NK-92 treated with Interleukin-12 subunit alpha and Interleukin-12 subunit beta, amount 100 ng/mL, for 24 hours (cell line): ENCODE measurements around the gene LRSAM1.

Source experiments
- DNase-seq: peaks from one replicate; lab custom pipeline; 2025; lab: John Stamatoyannopoulos, UW

The LRSAM1 gene

GRCh38 chr9:127534250-127534906 is 83.1 kb downstream of the LRSAM1 start:
- no peak for DNase-seq

DNA sequence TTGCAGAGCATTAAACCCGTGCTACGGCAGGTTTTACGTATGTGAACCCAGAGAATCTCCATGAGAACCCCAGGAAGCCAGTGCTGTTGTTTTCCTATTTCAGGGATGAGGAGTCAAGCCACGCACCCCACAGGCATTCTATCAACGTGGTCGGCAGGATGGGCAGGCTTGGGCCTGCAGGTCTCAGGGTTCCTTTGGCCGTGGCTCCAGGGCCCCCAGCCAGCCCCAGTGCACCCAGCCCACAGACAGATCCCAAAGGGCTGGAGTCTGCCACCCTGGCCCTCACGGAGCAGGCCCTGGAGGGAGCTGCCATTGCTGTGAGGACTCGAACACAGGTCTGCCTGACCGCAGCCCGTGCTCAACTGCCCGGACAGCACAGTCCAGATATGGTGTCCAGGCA is 83.6 kb downstream of the LRSAM1 start:
- DNase-seq: no peak

DNA sequence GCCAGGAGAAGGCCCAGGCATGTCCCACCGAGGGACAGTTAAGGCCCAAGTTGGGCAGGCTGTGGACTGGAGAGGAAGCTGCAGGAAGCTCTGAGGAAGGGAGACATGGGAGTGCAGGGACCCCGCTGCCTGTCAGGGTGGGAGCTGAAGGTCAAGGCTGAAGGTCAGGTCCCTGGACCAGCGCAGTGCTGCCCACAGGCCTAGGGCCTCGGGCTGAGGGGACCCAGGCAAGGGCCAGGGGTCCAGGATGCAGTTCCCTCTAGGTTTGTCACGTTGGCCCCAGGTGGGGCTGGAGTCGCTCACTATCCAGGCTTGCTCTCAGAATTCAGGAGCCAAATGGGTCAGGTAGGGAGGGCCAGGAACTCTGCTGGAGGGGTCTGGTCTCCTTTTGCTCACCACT is 84.1 kb downstream of the LRSAM1 start:
- DNase-seq: no peak

- no peak for DNase-seq
Measured at GRCh38 chr9:127535834-127536233, 84.5 kb downstream of the LRSAM1 start.

DNA sequence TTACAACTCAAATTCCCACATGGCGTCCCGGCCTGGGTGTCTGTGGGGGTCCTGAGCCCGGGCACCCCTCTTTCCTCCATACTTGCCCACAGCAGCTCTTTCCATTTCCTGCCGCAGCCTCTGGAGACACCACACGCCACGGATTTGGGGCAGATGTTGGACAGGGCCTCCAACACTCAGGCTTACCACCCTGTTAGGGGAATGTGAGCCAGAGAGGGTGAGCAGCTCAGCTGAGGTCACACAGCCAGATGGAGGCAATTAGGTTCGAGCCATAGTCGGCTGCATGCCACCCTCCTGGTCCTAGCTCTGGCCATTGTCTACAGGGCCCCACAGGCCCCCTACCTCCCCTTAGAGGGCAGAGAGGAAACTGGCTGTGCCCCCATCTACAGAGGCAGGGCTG is 85.2 kb downstream of the LRSAM1 start:
- DNase-seq: no peak

GRCh38 chr9:127537014-127537413 is 85.7 kb downstream of the LRSAM1 start:
- no peak for DNase-seq

DNA sequence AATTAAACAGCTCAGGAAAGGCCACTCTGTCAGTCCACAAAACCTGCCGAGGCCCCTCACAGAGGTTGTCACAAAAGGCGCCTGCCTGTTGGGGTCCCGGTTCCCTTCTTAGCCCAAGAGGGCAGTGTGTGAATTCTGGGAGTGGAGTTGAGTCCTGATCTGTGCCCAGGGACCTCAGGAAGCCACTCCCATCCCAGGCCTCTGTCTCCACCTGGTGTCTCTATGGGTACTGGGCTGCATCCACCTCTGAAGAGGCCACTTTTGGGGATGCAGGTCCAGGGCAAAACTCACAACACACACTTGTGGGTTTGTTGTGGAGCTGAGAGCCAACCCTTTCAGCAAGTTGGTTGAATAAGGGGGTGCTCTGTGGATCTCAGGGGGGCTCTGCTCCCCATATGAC is 86.5 kb downstream of the LRSAM1 start:
- no peak for DNase-seq

DNA sequence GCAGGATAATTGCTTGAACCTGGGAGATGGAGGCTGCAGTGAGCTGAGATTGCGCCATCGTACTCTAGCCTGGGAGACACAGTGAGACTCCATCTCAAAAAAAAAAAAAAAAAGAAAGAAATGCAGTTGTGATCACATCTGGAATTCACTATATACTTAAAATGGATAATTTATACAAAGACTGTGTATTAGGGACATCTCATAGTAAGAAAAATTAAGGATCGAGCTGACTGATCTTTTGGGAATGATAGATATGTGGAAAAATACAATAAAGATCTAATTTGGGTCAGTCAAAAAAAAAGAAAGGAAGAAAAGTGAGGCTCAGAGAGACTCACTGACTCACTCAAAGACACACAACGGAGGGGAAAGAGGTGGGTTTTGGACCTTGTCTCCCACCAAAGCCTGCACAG is 87.5 kb downstream of the LRSAM1 start:
- DNase-seq: no peak

DNA sequence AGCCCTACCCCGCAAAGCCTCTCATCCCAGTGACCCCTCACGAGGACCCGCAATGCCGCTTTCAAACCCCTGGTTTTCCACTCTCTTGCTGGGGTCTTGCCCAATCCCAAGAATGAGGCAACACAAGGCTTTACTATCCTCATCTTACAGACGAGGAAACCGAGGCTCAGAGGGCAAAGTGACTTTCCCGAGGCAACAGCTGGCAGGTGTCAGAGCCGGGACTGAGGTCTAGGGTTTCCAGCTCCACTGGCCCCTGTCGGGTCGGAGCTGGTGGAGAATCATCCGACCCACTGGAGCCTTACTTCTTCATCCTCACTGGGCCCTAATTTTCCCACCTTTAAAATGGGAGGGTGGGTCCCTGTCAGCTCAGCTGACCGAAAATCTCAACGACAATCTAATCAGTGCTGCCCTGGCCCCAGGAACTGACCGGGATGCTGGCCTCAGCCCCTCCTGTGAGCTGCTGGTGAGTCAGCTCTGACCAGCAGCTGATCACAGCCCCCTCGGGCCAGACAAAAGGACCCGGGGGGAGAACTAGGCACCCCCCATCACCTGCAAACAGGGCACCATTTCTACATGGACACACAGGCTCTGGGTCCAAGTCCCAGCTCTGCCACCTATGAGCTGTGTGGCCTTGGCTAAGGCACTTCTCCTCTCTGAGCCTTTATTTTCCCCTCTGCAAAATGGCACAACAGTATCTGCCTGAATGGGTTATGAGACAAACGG is 88.1 kb downstream of the LRSAM1 start:
- DNase-seq: no peak

DNA sequence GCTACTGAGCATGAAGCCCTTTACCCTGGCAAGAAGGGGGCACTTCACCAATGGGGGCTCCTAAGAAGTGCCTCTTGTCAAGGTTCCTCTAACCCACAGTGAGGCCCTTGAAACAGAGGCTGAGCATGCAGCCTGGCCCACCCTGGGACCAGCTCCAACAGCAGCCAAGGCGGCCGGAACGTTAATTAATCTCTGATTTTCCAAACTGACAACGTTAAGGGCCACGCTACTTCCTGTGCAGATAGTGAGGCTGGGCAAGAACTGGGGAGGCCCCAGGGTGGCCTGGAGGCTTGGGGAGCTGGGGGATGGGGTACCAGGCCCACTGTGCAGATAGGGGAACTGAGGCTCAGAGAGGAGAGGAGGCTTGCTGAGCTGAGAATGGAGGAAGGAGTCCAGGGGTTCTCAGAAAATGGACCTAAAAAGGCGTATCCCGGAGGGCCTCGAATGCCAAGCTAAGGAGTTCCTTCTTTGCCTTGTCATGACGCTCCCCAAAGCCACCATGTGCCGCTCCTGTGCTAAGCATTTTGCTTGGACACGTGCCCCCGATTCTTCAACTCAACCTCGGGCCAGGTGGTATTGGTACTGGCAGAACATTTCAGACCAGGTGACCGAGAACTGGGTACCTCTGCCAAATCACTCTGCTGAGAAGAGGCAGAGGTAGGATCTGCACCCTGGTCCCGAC is 88.8 kb downstream of the LRSAM1 start:
- no peak for DNase-seq

- DNase-seq: no peak
Measured at GRCh38 chr9:127540664-127541041, 89.3 kb downstream of the LRSAM1 start.

DNA sequence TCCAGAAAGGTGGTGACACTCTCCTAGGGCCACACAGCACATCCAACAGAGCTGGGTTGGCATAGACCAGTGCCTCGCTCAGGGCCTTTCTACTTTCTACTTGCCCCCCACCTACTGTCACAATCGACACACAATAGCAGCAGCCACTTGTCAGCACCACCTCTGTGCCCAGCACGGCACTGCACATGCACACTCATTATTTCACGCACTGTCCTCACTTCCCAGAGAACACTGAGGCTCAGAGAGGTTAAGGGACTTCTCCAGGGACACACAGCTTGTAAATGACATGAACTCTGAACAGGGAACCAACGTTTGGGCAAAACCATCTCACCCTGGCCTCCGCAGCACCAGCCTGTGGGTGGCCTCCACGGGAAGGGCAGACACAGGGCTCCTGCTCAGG is 89.9 kb downstream of the LRSAM1 start:
- no peak for DNase-seq

- no peak for DNase-seq
Measured at GRCh38 chr9:127541865-127542264, 90.6 kb downstream of the LRSAM1 start.

- no peak for DNase-seq
Measured at GRCh38 chr9:127543221-127543620, 91.9 kb downstream of the LRSAM1 start.

- DNase-seq: no peak
Measured at GRCh38 chr9:127543973-127544533, 92.7 kb downstream of the LRSAM1 start.

DNA sequence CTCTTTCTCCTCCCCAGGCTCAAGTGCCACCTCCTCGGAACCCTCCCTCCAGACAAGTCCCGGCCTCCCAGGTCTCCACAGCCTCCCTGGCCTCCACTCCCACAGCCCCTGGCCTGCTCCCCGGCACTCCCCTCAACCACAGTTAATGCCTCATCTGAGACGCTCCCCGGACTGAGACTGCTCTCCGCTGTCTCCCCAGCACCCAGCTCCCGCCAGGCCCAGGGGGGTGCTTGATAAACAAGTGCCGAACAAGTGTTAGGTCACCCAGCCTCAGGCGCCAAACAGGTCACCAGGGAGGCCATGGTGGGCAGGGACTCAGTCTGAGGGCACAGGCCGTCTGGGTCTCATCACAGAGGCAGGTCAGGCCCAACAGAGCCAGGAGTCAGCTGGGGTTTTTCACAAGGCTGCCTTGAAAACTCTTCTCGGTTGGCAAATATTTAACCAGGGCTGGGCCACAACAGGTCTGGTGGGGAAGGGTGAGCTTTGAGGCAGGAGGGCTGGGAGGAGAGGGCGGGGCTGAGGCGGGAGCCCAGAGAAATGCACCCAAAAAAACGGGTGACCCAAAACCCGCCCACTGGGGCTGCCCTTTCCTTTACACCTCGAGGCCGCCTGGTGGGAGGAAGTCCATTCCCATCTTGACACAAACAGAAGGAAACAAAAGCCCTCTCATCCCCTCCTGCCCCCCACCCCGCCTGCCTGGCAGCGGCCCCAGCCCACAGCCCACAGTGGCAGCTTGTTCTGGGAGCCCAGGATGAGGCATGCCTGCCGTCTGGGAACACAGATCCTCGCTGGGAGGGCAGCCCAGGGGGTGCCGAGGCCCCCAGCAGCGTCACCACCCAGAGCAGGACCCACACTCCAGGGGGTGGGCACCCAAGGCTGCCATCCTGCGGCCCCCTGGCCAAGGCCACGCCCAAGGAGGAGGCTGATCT is 94.2 kb downstream of the LRSAM1 start:
- DNase-seq: no peak

GRCh38 chr9:127546125-127546832 is 95.0 kb downstream of the LRSAM1 start:
- no peak for DNase-seq

DNA sequence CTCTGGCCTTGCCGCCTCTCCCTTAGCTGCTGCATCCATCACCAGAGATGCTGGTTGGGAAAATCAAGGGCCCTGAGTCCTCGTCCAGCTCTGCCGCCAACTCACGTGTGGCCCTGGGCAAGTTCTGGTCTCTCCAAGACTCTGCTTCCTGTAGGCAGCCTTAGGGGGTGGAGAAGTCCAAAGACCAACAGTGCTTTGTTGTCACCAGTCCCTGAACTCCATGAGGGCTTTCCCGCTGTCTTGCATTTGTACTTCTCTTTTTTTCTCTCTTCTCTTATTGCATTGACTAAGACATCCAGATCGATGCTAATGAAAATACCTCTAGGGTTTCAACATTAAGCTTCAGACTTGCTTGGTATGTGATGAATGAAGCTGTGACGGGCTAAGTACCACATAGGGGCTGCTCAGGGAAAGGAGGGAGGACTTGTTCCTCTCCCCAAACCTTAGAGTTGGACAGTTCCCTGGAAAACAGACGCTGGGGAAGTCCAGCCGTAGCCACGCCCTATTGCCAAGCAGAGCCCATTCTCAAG is 97.1 kb downstream of the LRSAM1 start:
- DNase-seq: no peak

DNA sequence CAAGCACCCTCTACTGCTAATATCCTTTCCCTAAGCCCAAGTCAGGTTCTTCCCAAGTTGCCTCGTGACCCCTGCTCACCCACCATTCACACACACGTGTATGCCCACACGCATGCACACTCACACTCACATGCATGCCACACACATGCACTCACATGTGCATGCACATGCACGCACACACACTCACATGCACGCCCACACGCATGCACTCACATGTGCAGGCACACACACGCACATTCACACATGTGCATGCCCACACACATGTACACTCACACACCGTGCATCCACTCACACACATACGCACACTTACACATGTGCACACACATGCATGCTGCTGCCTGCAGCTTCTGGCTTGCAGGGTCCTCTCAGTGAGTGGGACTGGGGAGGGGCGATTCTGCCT is 97.9 kb downstream of the LRSAM1 start:
- no peak for DNase-seq

DNA sequence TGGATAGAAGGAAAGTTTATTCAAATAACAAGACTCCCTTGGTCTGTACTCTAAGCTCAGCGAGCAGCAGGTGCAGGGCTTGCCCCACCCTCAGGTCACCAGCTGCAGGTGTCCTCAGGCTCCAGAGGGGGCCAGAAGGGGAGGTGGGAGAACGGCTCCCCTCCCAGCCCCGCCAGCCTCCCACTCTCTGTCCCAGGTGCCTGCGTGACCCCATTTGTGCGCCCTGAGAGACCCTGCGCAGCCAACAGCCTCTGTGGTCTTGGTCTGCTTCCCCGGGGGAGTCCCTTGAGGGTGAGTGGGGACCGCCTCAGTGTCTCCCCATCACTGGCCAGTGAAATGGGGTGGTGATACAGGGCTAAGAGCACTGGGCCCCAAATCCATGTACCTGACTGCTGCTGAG is 98.4 kb downstream of the LRSAM1 start:
- DNase-seq: no peak

- no peak for DNase-seq
Measured at GRCh38 chr9:127550282-127550681, 99.0 kb downstream of the LRSAM1 start.
